Ishikawa (cell line): ENCODE data around the gene SMC6.

Experiments
- CEBPB ChIP-seq: IDR thresholded peaks from 2 replicates; pipeline ENCODE4 v1.6.1; 2012
- CREB1 ChIP-seq: IDR thresholded peaks from 2 replicates; pipeline ENCODE4 v1.6.1; 2012; ENCODE audit warnings: low read depth
- EGR1 ChIP-seq: IDR thresholded peaks from 2 replicates; pipeline ENCODE4 v1.6.1; 2012
- EP300 ChIP-seq: IDR thresholded peaks from 2 replicates; pipeline ENCODE4 v1.6.1; 2012; ENCODE audit warnings: borderline replicate concordance
- FOXM1 ChIP-seq: IDR thresholded peaks from 2 replicates; pipeline ENCODE4 v1.6.1; 2012; ENCODE audit warnings: low read depth, borderline replicate concordance
- MAX ChIP-seq: IDR thresholded peaks from 2 replicates; pipeline ENCODE4 v1.6.1; 2012
- NFIC ChIP-seq: IDR thresholded peaks from 2 replicates; pipeline ENCODE4 v1.6.1; 2012
- RAD21 ChIP-seq: IDR thresholded peaks from 2 replicates; pipeline ENCODE4 v1.6.1; 2012; ENCODE audit warnings: low read depth
- REST ChIP-seq: IDR thresholded peaks from 2 replicates; pipeline ENCODE4 v1.6.1; 2012; ENCODE audit warnings: low read depth, mild to moderate bottlenecking
- TAF1 ChIP-seq: IDR thresholded peaks from 2 replicates; pipeline ENCODE4 v1.6.1; 2012; ENCODE audit warnings: low read depth, mild to moderate bottlenecking
- TCF12 ChIP-seq: IDR thresholded peaks from 2 replicates; pipeline ENCODE4 v1.6.1; 2012; ENCODE audit warnings: low read depth
- TEAD4 ChIP-seq: IDR thresholded peaks from 2 replicates; pipeline ENCODE4 v1.6.1; 2012
- USF1 ChIP-seq: IDR thresholded peaks from 2 replicates; pipeline ENCODE4 v1.6.1; 2012
- YY1 ChIP-seq: IDR thresholded peaks from 2 replicates; pipeline ENCODE4 v1.6.1; 2012; ENCODE audit warnings: low read depth
- ZBTB7A ChIP-seq: IDR thresholded peaks from 2 replicates; pipeline ENCODE4 v1.6.1; 2012; ENCODE audit warnings: low read depth

Gene SMC6

GRCh38 chr2:17713291-17713690, 40.3 kb downstream of the SMC6 start:
- no peak for TF ChIP-seq YY1
- no peak for TF ChIP-seq NFIC
- TF ChIP-seq EGR1 = no peak
- TF ChIP-seq ZBTB7A = no peak
- TF ChIP-seq CEBPB = no peak
- TF ChIP-seq MAX = no peak
- TF ChIP-seq TAF1 = no peak

- TF ChIP-seq EP300 (no peak), ZBTB7A (no peak), RAD21 (no peak), TAF1 (no peak), YY1 (no peak)
These were observed 42.9 kb downstream of the SMC6 start for GRCh38 chr2:17710547-17711248.

- TF ChIP-seq YY1 = no peak
- no peak for TF ChIP-seq TCF12
- TF ChIP-seq REST = no peak
- no peak for TF ChIP-seq EGR1
- no peak for TF ChIP-seq TEAD4
- TF ChIP-seq FOXM1 = no peak
- no peak for TF ChIP-seq TAF1
- no peak for TF ChIP-seq CREB1
- no peak for TF ChIP-seq MAX
- no peak for TF ChIP-seq NFIC
- no peak for TF ChIP-seq USF1
- TF ChIP-seq ZBTB7A = no peak
- TF ChIP-seq CEBPB = no peak
- no peak for TF ChIP-seq RAD21
- TF ChIP-seq EP300 = no peak
These were observed 43.7 kb downstream of the SMC6 start for GRCh38 chr2:17709897-17710296.

GRCh38 chr2:17708501-17708900, 45.1 kb downstream of the SMC6 start:
- TF ChIP-seq YY1 (no peak), EGR1 (no peak), MAX (no peak), CREB1 (no peak), USF1 (no peak), TCF12 (no peak), FOXM1 (no peak), CEBPB (no peak), REST (no peak), TAF1 (no peak), TEAD4 (no peak), RAD21 (no peak), ZBTB7A (no peak), EP300 (no peak), NFIC (no peak)

- TF ChIP-seq CREB1 (no peak), CEBPB (no peak), EP300 (no peak), FOXM1 (no peak), TAF1 (no peak), TCF12 (no peak), REST (no peak), ZBTB7A (no peak), NFIC (no peak), EGR1 (no peak), USF1 (no peak), RAD21 (no peak), YY1 (no peak)
These were observed 46.8 kb downstream of the SMC6 start for GRCh38 chr2:17706845-17707244.
